ENCODE data around the gene TSPAN5. TPM values are rescaled to one million over a fixed set of nuclear protein-coding genes. Genes with fewer than 3 reads are reported as not detected.

TSPAN5 gene
- total and polyA plus RNA-seq, 2 donors from 2014 or later: 6.8 to 13.8 TPM

DNA sequence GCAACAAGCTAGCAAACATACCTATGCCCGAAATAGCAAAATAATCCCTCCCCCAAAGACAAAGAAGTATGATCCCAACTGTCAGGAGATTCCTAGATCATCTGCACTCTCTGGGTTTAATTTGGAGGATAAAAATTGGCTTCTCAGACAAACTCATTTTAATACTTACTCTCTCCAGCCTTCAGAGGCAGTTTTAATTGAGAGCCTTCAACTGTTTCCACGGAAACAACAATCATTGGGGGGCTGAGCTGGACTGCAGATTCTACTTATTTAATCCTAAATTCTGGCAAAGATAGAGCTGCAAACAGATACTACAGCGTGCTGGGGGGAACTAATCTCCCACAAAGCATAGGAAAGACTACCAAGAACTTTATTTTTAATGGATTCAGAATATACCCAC is 168.2 kb downstream of the TSPAN5 start:
- Histone ChIP-seq H3K4me3 (ENCODE audit: low read length in 3 of 3) (no peak overlapping the region), H3K9ac (ENCODE audit: low read length in 3 of 3) (no peak overlapping the region), H3K36me3 (ENCODE audit: control insufficient read depth in 2 of 3, insufficient read depth in 3 of 3, low read length in 3 of 3) (no peaks in the 10 kb centered on the region), H3K4me1 (ENCODE audit: control insufficient read depth in 2 of 3, insufficient read depth in 2 of 3, low read depth in 1 of 3, low read length in 3 of 3) (no peaks in the 10 kb centered on the region), H3K9me3 (ENCODE audit: control insufficient read depth in 2 of 3, insufficient read depth in 1 of 3, low read length in 3 of 3) (no peaks in the 10 kb centered on the region), H3K27me3 (ENCODE audit: control insufficient read depth, insufficient read depth, low read length) (no peaks in the 10 kb centered on the region), H3K27ac (ENCODE audit: low read depth in 2 of 2, low read length in 2 of 2) (no peak overlapping the region)
- TF ChIP-seq, protein P1, sequence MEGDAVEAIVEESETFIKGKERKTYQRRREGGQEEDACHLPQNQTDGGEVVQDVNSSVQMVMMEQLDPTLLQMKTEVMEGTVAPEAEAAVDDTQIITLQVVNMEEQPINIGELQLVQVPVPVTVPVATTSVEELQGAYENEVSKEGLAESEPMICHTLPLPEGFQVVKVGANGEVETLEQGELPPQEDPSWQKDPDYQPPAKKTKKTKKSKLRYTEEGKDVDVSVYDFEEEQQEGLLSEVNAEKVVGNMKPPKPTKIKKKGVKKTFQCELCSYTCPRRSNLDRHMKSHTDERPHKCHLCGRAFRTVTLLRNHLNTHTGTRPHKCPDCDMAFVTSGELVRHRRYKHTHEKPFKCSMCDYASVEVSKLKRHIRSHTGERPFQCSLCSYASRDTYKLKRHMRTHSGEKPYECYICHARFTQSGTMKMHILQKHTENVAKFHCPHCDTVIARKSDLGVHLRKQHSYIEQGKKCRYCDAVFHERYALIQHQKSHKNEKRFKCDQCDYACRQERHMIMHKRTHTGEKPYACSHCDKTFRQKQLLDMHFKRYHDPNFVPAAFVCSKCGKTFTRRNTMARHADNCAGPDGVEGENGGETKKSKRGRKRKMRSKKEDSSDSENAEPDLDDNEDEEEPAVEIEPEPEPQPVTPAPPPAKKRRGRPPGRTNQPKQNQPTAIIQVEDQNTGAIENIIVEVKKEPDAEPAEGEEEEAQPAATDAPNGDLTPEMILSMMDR (IDR thresholded peaks at IDR 0.05; ENCODE audit: borderline replicate concordance, extremely low read depth, insufficient read depth): no peak
- no peak for FAIRE-seq
- DNase-seq: no peak
- intact Hi-C loops (cut with DNase I): no loop called here

DNA sequence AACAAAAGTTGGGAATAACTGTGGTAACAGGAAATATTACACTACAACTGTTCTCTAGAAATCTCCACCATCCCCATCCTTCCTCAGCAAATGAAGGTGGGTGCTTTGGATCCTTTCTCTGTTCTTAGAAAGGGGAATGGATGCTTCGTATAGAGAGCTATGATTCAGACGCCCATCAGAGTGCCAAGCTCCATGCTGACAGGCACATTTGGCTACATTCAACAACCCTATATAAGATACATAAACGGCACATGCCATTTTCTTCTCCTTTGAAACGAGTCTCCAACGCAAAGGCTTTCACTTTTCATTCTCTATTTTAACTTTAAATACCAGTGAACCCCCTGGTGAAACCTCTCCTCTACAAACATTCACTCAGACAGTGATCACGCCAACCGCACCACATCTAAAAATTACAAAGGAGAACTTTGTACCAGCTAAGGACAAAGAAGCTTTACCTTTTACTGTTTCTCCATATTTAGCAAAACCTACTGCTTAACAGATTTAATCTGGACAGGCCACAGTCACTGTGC is 172.5 kb downstream of the TSPAN5 start:
- no peaks in the 10 kb centered on the region for H3K9me3 ChIP-seq (ENCODE audit: control insufficient read depth in 2 of 3, insufficient read depth in 1 of 3, low read length in 3 of 3)
- FAIRE-seq: no peak
- no peak for DNase-seq
- H3K27ac ChIP-seq (ENCODE audit: low read depth in 2 of 2, low read length in 2 of 2): no peak overlapping the region
- intact Hi-C loops (cut with DNase I): no loop called here
- no peaks in the 10 kb centered on the region for H3K27me3 ChIP-seq (ENCODE audit: control insufficient read depth, insufficient read depth, low read length)
- H3K36me3 ChIP-seq (ENCODE audit: control insufficient read depth in 2 of 3, insufficient read depth in 3 of 3, low read length in 3 of 3): no peaks in the 10 kb centered on the region
- TF ChIP-seq, protein P1 (IDR thresholded peaks at IDR 0.05; ENCODE audit: borderline replicate concordance, extremely low read depth, insufficient read depth): no peak
- H3K9ac ChIP-seq (ENCODE audit: low read length in 3 of 3): no peak overlapping the region
- H3K4me3 ChIP-seq (ENCODE audit: low read length in 3 of 3): no peak overlapping the region
- H3K4me1 ChIP-seq (ENCODE audit: control insufficient read depth in 2 of 3, insufficient read depth in 2 of 3, low read depth in 1 of 3, low read length in 3 of 3): no peaks in the 10 kb centered on the region

DNA sequence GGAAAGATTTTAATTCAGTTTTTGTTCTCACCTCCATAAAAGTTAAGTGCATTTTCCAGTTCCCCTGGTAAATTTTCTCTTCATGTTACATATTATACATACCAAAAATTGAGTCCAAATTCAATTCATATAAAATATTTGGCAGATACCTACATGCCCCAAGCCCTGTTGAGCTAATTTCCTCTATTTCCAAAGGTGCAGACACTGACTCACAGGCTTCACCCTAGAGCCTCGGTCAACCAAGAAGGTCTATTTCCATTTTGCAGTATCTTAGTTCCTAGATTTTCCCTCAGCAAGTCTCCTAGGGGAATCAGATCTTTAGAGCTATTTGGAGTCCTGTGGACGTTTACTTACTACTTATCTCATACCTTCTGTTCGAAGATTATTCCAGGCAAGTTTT is 174.4 kb downstream of the TSPAN5 start:
- intact Hi-C loops (cut with DNase I): no loop called here
- H3K4me1 ChIP-seq (ENCODE audit: control insufficient read depth in 2 of 3, insufficient read depth in 2 of 3, low read depth in 1 of 3, low read length in 3 of 3): no peaks in the 10 kb centered on the region
- no peak overlapping the region for H3K9ac ChIP-seq (ENCODE audit: low read length in 3 of 3)
- no peak for FAIRE-seq
- no peaks in the 10 kb centered on the region for H3K27me3 ChIP-seq (ENCODE audit: control insufficient read depth, insufficient read depth, low read length)
- no peaks in the 10 kb centered on the region for H3K9me3 ChIP-seq (ENCODE audit: control insufficient read depth in 2 of 3, insufficient read depth in 1 of 3, low read length in 3 of 3)
- H3K36me3 ChIP-seq (ENCODE audit: control insufficient read depth in 2 of 3, insufficient read depth in 3 of 3, low read length in 3 of 3): no peaks in the 10 kb centered on the region
- no peak for DNase-seq
- no peak overlapping the region for H3K27ac ChIP-seq (ENCODE audit: low read depth in 2 of 2, low read length in 2 of 2)
- TF ChIP-seq, protein P1 (IDR thresholded peaks at IDR 0.05; ENCODE audit: borderline replicate concordance, extremely low read depth, insufficient read depth): no peak
- H3K4me3 ChIP-seq (ENCODE audit: low read length in 3 of 3): no peak overlapping the region
